ENCODE data around the gene ZNF565.
"Not testable (repeated sequence)": the region's sequence is repeated elsewhere in the genome, so short reads cannot be mapped to it uniquely, and the experiment has no call there.

Gene ZNF565

DNA sequence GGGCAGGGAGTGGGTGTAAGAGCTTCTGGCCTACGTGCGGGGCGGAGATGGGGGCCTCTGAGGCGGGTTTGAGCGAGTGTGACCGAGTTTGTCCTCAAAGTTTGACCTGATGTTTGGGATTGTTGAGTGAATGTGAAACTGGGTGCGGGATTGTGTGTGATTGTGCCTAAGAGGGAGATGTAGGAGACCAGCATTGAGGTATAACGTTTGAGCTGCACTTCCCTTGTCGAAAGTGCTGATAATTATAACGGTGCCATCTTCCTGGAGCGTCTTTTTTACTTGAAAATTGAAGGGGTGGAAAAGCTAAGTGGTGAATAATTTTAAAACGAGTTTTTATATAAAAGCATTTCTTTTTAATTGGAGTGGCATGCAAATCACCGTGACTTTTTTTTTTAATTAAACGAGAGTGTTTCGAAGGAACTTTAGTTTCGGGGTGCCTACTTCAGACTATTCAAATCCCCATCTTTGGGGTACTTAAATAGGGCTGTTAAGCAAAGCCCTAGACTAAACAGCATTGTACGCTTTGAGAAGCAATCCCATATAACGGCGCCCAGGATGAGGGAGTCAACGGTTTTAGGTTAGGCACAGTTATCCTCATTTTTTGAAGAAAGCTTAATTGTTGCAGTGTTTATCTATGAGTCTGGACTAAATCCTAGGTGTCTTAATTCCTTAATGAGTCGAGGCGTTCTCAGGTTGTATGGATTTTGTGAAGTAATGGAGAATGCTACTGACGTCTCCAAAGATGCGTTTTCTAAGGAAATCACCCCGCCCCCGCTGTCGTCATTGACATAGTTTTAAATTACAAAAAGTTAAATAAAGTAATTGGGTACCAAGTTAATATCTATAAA, 1.0 kb upstream of the ZNF565 start:
- DNase-seq = no peak

DNA sequence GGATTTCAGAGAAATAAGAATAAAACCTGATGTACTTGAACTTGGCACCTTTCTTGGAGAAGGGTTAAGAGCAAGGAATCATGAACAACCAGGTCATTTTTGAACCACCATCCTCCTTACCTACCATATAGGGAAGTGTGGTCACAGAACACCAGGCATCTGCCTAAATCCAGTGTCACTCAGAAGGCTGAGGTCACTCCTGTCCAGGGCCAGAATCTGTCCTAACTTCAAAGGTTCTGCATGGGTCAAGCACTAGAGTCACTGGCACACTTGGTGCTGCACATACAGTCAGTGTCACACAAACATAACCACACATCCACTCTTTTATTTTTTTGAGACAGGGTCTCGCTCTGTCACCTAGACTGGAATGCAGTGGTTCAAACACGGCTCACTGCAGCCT, 1.6 kb downstream of the ZNF565 start:
- no peak for DNase-seq

DNA sequence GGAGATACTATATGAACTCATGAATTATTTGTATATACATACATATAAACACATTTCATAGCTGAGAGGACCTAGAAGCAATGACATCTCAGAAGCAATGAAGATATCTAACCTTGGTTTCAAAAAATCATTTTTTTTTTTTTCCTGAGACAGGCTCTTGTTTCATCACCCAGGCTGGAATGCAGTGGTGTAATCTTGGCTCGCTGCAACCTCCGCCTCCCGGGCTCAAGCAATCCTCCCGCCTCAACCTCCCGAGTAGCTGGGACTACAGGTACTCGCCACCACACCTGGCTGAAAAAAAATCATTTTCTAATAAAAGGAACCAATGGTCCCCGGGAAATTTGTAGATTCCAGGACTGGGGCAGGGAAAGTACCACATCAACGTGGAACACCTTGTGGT, 4.0 kb downstream of the ZNF565 start:
- no peak for DNase-seq

DNA sequence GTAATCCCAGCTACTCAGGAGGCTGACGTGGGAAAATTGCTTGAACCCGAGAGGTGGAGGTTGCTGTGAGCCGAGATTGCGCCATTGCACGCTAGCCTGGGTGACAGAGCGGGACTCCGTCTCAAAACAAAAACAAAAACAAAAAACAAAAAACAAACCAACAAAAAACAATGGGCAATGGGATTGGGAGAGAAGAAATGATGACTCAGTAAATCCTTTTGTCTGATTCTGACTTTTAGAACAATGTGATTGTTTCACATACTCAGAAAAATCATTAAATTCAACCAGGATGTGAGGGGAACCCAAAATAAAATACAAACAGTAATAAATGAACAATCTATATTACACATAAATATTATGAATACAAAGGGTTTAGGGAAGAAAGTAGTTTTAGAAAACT, 5.1 kb downstream of the ZNF565 start:
- DNase-seq = no peak

DNA sequence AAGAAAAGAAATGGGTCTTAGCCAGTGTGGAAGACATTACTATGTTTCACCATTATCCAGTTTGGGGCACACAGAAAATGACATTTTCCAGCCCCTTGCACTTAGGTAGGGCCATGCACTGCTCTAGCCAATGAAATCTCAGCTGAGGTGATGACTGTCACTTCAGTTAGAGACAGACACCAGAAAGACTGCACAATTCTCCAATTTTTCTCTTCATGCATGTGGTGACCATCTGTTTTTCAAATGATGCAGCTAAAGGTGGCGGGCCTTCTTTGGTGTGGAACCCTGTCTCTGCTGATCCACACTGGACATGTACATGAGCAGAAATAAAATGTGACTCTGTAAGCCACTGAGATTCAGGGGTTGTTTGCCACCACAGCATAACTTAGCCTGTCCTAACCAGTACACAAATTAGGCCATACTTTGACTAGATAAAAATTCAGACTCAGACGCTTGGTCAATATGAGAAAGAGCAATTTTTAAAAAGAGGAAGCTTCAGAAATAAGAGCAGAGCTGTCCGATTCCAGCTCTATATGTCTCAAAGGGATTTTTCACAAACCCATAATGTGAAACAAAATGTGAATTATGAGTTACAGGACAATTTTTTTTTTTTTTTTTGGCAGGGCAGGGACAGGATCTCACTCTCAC, 6.7 kb downstream of the ZNF565 start:
- no peak for DNase-seq

DNA sequence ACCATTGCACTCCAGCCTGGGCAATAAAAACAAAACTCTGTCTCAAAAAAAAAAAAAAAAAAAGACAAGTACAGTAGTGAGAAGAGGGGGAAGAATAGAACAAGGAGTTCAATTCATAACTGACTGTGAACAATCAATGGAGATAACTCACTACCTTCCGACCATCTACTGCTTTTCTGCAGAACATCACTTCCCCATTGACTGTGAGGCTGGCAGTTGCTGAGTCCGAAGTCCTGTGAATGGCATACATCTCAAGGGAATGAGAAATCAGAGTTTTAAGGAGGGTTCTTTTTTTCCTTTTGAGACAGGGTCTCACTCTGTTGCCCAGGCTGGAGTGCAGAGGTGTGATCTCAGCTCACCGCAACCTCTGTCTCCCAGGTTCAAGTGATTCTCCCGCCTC, 11.2 kb downstream of the ZNF565 start:
- DNase-seq = no peak

DNA sequence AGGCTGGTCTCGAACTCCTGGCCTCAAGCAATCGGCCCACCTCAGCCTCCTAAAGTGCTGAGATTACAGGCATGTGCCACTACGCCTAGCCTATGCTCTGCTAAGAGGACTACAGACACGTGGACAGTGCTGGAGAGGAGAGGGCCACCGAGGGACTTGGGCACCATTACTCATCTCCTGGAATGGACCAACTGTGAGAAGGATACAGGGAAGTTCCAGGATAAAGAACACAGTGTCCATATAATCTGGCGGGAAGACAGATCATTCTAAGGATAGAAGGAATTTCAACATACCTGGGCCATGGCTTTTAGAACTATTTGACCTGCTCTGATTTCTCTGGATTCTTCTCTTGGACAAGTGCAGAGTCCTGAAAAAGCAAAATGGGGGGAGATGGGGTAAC, 12.8 kb downstream of the ZNF565 start:
- DNase-seq = no peak

DNA sequence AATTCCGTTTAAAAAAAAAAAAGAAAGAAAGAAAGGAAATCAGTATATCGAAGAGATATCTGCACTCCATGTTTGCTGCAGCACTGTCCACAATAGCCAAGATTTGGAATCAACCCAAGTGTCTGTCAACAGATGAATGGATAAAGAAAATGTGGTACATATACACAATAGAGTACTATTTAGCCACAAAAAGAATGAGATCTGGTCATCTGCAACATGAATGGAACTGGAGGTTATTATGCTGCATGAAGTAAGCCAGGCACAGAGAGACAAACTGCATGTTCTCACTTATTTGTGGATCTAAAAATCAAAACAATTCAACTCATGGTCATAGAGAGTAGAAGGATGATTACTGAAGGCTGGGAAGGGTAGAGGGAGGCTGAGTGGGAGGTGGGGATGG, 16.3 kb downstream of the ZNF565 start:
- peak in 28 of 56 donors; percentile 4 to 59 (median 27) for DNase-seq

DNA sequence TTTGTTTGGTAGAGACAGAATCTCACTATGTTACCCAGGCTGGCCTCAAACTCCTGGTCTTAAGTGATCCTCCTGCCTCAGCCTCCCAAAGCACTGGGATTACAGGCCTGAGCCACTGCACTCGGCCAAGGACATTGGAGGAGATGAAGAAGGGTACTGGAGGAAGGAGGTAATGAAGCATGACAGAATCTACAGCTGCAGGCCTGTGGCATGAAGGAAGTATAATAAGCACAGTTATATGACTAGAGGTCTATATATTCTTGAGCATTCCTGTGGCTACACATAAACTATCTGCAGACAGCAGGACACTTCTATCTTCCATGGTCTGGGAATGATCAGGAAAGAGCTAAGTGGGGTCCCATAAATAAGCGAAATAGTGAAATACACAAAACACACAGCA, 18.2 kb downstream of the ZNF565 start:
- DNase-seq = no peak

DNA sequence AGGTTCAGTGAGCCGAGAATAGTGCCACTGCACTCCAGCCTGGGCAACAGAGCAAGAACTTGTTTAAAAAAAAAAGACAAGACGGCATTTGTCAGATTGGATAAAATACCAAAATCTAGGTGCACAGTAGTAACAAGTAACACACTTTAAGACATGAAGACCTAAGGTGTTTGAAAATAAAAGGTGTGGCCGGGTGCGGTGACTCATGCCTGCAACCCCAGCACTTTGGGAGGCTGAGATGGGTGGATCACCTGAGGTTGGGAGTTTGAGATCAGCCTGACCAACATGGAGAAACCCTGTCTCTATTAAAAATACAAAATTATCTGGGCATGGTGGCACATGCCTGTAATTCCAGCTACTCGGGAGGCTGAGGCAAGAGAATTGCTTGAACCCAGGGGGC, 27.7 kb downstream of the ZNF565 start:
- DNase-seq = not testable (repeated sequence)

DNA sequence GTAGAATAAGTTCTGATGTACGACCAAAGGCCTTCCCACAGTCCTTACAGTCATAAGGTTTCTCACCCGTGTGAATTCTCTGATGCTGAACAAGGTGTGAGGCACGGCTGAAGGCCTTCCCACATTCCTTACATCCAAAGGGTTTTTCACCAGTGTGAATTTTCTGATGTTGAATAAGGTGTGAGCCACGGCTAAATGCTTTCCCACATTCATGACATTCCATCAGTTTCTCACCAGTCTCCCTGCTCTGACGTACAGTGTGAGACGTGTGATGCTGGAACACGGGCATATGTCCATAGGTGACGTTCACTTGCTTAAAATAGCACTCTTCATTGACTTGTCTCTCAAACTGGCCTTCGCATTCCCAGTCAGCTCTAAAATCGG, 31.2 kb downstream of the ZNF565 start:
- DNase-seq = no peak

DNA sequence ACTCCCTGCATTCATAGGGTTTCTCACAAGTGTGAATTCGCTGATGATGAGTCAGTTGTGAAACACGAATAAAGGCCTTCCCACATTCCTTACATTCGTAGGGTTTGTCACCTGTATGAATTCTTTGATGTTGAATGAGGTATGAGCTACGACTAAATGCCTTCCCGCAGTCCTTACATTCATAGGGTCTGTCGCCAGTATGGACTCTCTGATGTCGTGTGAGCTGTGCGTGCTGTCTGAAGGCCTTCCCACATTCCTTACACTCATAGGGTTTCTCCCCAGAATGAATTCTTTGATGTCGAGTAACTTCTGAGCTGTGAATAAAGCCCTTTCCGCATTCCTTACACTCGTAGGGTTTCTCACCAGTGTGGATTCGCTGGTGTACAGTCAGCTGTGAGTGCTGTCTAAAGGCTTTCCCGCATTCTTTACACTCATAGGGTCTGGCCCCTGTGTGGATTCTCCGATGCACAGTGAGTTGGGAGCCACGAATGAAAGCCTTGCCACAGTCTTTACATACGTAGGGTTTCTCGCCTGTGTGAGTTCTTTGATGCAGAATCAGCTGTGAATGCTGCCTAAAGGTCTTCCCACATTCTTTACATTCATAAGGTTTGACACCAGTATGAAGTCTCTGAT, 31.7 kb downstream of the ZNF565 start:
- DNase-seq = no peak

DNA sequence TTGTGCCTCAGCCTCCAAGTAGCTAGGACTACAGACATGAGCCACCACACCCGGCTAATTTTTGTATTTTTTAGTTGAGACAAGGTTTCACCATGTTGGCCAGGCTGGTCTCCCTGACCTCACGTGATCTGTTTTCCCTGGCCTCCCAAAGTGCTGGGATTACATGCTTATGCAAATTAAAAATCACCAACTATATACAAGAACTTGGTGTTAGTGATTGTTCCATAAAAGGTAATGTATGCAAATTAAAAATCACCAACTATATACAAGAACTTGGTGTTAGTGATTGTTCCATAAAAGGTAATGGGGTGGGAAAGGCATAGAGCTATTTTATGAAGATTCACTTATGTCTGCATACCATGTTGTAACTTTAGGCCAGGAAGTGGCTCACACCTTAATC, 35.4 kb downstream of the ZNF565 start:
- not testable (repeated sequence) for DNase-seq

DNA sequence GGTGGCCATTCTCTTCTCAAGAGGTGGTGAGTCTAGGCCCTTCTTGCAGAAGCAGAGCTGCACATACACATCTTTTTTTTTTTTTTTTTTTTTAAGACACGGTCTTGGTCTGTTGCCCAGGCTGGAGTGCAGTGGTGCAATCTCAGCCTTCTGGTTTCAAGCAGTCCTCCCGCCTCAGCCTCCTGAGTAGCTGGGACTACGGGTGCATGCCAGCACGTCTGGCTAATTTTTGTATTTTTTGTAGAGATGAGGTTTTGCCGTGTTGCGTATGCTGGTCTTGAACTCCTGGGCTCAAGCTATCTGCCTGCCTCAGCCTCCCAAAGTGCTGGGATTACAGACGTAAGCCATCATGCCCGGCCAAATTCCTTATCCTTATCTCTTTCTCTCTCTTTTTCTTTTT, 40.6 kb downstream of the ZNF565 start:
- DNase-seq = not testable (repeated sequence)

DNA sequence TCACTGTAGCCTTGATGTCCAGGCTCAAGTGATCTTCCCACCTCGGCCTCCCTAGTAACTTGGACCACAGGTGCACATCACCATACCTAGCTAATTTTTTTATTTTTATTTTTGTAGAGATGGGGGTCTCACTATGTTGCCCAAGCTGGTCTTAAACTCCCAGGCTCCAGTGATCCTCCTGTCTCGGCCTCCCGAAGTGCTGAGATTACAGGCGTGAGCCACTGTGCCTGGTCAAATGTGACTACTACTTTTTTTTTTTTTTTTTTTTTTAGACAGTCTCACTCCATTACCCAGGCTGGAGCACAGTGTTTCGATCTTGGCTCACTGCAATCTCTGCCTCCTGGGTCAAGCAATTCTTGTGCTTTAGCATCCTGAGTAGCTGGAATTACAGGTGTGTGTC, 41.6 kb downstream of the ZNF565 start:
- no peak for DNase-seq

DNA sequence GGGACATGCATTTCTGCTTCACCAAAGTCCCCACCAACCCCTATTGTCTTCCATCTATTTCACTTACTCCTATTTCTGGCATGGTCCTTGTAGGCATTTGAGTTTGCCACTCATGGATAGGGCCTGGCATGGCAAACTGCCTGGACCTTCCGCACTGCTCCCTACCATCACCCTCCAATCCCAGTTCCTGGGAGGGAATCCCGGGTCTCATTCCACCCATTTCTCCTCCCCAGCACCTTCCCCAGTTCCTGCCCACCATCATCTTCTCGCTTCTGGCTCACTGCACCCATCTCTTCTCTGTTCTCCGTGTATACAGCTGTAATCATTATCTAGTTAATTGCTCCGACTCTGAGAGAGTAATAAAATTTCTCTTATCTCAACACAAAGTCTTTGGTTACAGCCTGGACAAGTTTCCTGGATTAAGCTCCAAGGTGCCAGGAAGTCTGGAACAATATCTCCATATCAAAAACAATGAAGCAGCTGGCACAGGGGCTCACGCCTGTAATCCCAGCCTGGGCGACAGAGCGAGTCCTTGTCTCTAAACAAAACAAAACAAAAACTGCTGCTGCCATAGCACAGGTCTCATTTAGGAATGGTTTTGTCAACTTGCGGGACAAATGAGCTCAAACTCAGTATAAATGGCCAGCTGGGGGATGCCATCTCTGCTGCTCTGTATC, 45.2 kb downstream of the ZNF565 start:
- no peak for DNase-seq

DNA sequence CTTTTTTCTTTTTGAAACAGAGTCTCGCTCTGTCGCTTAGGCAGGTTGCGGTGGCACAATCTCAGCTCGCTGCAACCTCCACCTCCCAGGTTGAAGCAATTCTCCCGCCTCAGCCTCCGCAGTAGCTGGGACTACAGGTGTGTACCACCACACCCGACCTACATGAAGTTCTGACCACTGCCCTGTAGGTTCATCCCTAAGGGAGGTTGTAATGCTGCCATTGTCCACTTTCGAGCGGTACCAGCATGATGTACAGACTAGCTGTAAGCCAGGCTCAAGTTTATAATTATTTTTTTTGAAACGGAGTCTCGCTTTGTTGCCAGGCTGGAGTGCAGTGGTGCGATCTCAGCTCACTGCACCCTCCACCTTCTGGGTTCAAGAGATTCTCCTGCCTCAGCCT, 50.7 kb downstream of the ZNF565 start:
- DNase-seq = no peak

DNA sequence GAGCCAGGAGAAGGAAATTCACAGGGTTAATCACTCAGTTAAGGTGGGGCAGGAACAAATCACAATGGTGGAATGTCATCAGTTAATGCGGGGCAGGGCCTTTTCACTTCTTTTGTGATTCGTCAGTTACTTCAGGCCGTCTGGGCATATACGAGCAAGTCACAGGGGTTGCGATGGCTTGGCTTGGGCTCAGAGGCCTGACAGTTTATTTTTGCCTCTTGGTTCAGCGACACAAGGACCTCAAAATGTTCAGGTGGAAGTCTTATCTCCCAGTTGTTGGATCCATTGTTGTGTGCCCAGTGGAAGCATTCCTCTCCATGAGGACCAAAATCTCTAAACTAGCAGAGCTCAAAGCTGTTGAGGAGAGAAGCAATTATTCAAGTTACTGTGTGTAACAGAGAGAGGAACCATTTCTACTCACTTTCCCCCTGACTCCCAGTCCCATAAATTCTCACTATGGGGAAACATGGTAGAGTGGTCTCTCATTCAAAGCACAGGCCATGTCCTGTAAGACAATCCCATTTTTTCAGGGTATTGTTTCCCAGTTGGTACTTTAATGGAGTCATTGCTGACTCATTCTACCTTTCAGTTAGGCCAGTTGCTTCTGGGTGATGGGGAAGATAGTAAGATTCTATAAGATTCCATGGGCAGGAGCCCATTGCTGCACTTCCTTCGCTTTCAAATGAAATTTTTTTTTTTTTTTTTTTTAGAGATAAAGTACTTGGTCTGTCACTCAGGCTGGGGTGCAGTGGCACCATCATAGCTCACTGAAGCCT, 53.5 kb downstream of the ZNF565 start:
- DNase-seq = no peak

DNA sequence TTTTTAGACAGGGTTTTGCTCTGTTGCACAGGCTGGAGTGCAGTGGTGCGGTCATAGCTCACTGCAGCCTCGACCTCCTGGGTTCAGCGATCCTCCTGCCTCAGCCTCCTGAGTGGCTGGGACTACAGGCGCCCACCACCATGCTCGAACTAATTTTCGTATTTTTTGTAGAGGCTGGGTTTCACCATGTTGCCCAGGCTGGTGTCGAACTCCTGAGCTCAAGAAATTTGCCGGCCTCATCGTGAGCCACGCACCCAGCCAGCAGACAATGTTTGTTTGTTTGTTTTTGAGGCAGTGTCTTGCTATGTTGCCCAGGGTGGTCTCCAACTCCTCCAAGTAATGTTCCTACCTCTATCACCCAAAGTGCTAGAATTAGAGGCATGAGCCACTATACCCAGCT, 61.3 kb downstream of the ZNF565 start:
- DNase-seq = no peak

DNA sequence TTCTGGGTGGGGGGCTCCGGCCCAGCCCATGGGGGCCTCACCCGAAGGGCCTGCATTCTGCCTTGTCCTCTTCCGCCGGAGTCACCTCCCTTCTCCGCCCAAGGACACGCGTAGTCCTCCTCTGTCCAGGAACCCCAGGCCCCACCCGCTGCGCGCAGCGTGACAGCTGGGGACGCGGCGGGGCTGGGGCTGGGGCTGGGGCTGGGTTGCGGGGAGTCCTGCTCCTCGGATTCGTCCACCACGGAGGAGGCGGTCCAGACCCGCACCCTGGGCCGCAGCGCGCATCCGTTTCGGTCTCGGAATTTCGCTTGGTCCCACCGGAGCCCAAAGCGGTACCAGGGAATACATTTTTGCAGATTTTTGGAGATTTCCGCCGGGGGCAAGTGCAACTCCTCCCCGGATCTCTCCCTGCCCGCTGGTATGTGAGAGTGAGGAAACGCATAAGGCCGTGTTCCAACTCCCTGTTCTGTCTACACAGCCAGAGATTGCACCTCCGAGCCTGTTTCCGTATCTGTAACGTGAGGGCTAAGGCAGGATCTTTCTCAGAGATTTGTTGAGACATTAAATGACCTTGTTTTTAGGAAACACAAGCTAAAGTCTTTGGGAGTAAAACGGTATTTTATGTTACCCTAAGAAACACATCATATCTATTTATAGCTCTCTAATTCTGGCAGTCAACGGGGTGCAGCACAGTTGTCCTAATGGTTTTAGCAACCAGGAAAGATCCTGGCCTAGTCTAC, 61.9 kb downstream of the ZNF565 start, which contains the start of gene COX7A1:
Gene COX7A1 (minus strand): TSS at position 96 of the 740 bp plus-strand sequence. CDS start 40 bp downstream, at position 56.
- DNase-seq = peak in 10 of 56 donors; percentile 1 to 52 (median 16)

DNA sequence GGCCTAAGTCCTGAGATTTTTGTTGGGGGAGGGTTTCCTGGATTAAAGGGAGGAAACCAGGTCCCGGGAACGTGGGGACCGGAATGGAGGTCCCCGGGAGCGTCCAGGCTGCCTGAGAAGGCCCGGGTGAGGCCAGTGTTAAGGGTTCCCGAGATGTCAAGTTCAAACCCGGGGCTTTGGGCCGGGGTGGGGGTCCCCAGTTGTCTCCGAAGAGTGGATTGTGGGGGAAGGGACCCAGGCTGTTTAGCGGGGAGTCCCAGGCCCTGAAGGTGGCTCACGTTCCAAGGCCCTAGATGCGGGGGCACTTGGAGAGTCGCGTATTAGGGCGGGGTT, 62.5 kb downstream of the ZNF565 start:
- DNase-seq = no peak

Measured in nucleus accumbens (tissue), 56 donors.